Measurements from ENCODE around the gene FLYWCH2. TPM values are rescaled to one million over a fixed set of nuclear protein-coding genes. Genes with fewer than 3 reads are reported as not detected.

The FLYWCH2 gene
- total and polyA plus RNA-seq, 2 of the 8 experiments (the other 6 are each of a cell fraction or from before 2014, with no cell fraction given) = 16.4 to 30.7 TPM

DNA sequence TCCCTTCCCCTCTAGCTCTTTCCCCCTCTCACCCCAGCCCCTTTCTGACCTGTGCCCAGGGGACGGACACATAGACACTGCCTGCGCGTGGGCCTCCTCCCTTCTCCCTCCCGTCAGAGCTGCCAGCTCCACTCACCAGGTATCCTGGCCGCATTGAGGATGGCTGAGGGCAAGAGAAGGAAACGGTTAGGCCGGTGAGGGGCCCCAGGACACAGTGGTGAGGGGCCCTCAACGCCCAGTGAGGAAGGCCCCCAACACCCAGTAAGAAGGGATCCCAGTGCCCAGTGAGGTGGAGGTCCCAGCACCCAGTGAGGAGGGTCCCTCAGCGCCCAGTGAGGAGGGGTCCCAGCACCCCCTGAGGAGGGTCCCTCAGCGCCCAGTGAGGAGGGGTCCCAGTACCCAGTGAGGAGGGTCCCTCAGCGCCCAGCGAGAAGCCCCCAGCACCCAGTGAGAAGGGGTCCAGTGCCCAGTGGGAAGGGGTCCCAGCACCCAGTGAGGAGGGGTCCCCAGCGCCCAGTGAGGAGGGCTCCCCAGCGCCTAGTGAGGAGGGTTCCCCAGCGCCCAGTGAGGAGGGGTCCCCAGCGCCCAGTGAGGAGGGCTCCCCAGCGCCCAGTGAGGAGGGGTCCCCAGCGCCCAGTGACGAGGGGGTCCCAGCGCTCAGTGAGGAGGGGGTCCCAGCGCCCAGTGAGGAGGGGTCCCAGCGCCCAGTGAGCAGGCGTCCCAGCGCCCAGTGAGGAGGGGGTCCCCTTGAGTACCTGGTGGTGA lies 26.1 kb upstream of the FLYWCH2 start:
- Histone ChIP-seq H3K4me1 (replicated peaks in 1 of 4; ENCODE audit: control insufficient read depth in 3 of 4, insufficient read depth in 4 of 4, low read length in 3 of 4) (peaks cover 3 to 12% (median 6%) of the 10 kb centered on the region in 4 experiments; a peak in 5 of 7 replicates), H3K4me2 (ENCODE audit: insufficient read depth in 1 of 2, low read depth in 2 of 2, low read length in 2 of 2) (peak overlapping the region; percentile 75 to 82; a peak in 3 of 4 replicates), H2AFZ (ENCODE audit: low read length) (no peak overlapping the region), H3K27me3 (replicated peaks in 1 of 4; ENCODE audit: control insufficient read depth in 3 of 4, extremely low read depth in 1 of 4, insufficient read depth in 3 of 4, low read length in 3 of 4) (peaks cover 2 to 19% (median 8%) of the 10 kb centered on the region in 4 experiments; a peak in 4 of 7 replicates), H3K23ac (ENCODE audit: insufficient read length) (no peak overlapping the region), H3K14ac (ENCODE audit: insufficient read length) (no peak overlapping the region), H2BK5ac (ENCODE audit: low read depth, low read length) (peak overlapping the region; percentile 60; the same call in 1 of the 2 replicates), H3K56ac (replicated peaks; ENCODE audit: insufficient read length, low read depth, low read length) (no peak overlapping the region), H3K9me3 (ENCODE audit: insufficient read depth in 2 of 2, low read depth in 1 of 2, low read length in 1 of 2) (peaks cover 8 to 17% of the 10 kb centered on the region in 2 experiments), H3K4ac (replicated peaks; ENCODE audit: insufficient read length, low read depth, low read length) (no peak overlapping the region), H2BK12ac (ENCODE audit: low read depth, low read length) (peak overlapping the region; percentile 60; the same call in 1 of the 2 replicates), H3K18ac (ENCODE audit: extremely low read depth, low read length) (no peak overlapping the region), H2BK120ac (replicated peaks; ENCODE audit: low read depth, low read length) (no peak overlapping the region), H3K27ac (ENCODE audit: low read depth, low read length) (no peak overlapping the region), H4K8ac (ENCODE audit: extremely low read depth, insufficient read depth, low read length) (0 out of 2 replicates have a peak overlapping the region, but pooled peaks have one; percentile 3), H4K5ac (ENCODE audit: insufficient read length, low read depth, low read length) (no peak overlapping the region), H3K4me3 (ENCODE audit: extremely low read depth in 1 of 4, insufficient read depth in 2 of 4, low read depth in 3 of 4, low read length in 4 of 4) (peak overlapping the region in 2 of 4 experiments; percentile 42 to 55; a peak in 4 of 8 replicates), H3K23me2 (ENCODE audit: low read depth, low read length) (peaks cover 11% of the 10 kb centered on the region; the same call in 1 of the 2 replicates), H3K79me2 (ENCODE audit: control insufficient read depth in 1 of 2, insufficient read depth in 2 of 2, low read length in 2 of 2) (no peaks in the 10 kb centered on the region), H3K9ac (replicated peaks in 1 of 4; ENCODE audit: extremely low read depth in 1 of 4, low read depth in 3 of 4, low read length in 3 of 4) (no peak overlapping the region), H3K79me1 (ENCODE audit: low read depth, low read length) (no peaks in the 10 kb centered on the region), H2AK5ac (ENCODE audit: low read depth, low read length) (0 out of 2 replicates have a peak overlapping the region, but pooled peaks have one; percentile 82), H2BK20ac (ENCODE audit: low read length) (0 out of 2 replicates have a peak overlapping the region, but pooled peaks have one; percentile 18), H4K91ac (replicated peaks; ENCODE audit: insufficient read length, low read length) (peak overlapping the region; percentile 86), H2BK15ac (ENCODE audit: low read length) (peak overlapping the region; percentile 95; the same call in 1 of the 2 replicates), H3K36me3 (ENCODE audit: control insufficient read depth in 2 of 4, insufficient read depth in 4 of 4, low read length in 3 of 4) (peaks cover 0 to 3% (median 0%) of the 10 kb centered on the region in 4 experiments; a peak in 1 of 8 replicates), H4K20me1 (replicated peaks in 1 of 2; ENCODE audit: control insufficient read depth in 1 of 2, insufficient read depth in 2 of 2, low read length in 2 of 2) (peaks cover 0 to 2% of the 10 kb centered on the region in 2 experiments)
- POLR2A ChIA-PET (ENCODE audit: partially characterized antibody) = interaction anchor here (0.6 to 1.9 kb wide), 4 partner anchors 11 to 105 kb away, joined by 3 to 6 read pairs (median 4); no protein-coding TSS in a partner anchor
- 76% methylated on average over 18 of the region's 24 CpGs; no CpG with 5 or more reads in 1 of the 2 experiments for WGBS, 2 experiments (ENCODE audit: extremely low coverage in 1 of 2, insufficient coverage in 1 of 2, insufficient read length in 1 of 2, insufficient replicate concordance in 2 of 2, low coverage in 1 of 2, low lambda C conversion rate in 2 of 2, missing lambda C conversion rate in 1 of 2)
- CTCF ChIA-PET (ENCODE audit: partially characterized antibody) = interaction anchor here (0.8 to 4.4 kb wide), 5 partner anchors 12 to 70 kb away, joined by 3 to 49 read pairs (median 11); no protein-coding TSS in a partner anchor
- FAIRE-seq = no peak
- DNase-seq (ENCODE audit: low read depth in 1 of 2, low spot score in 2 of 2) = no peak
- TF ChIP-seq JUND (IDR thresholded peaks at IDR 0.05; ENCODE audit: low read length) (no peak), RXRA (IDR thresholded peaks at IDR 0.05; ENCODE audit: insufficient read depth, low read depth, low read length) (no peak), POLR2A (IDR thresholded peaks at IDR 0.05; ENCODE audit: control extremely low read depth in 1 of 2, low read depth in 2 of 2, low read length in 2 of 2) (no peak), ASH2L (IDR thresholded peaks at IDR 0.05; ENCODE audit: low read length) (no peak), GABPA (IDR thresholded peaks at IDR 0.05; ENCODE audit: borderline replicate concordance, insufficient read depth, low read length) (no peak)
